Renal cortical epithelial cell (primary cell): ENCODE results near the gene S100A12. TPM values are rescaled to one million over a fixed set of nuclear protein-coding genes. Genes with fewer than 3 reads are reported as not detected.

Experiments used
- DNase-seq: peaks from one replicate; pipeline ENCODE4 v3.0.0-alpha.2; 2011; ENCODE audit warnings: low read depth
- total RNA-seq: library from RNA; depleted of rRNA; stranded (reverse); fragments of >200 nt; gene quantifications from 2 replicates; pipeline ENCODE4 v1.2.3, GENCODE V29; 2014

S100A12 gene
- total RNA-seq, 1 donor from 2014 or later: not detected

DNA sequence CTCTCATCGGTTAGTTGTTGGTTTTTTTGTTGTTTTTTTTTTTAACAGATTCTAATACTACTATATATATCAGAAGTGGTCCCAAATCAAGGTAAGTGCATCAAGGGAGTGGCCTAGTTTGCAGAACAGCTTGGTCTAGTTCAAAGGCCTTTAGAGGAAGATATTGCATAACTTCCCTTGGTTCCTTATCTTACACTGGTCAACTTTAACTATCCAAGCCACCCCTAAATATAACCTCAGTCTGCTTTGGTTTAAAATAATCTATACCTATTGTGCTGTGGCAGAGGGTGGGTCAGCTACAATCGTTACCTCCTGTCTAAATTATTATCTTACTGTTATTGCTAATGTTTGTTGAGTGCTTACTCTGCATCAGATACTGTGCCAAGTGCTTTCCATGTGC lies 6.9 kb downstream of the S100A12 start:
- no peak for DNase-seq

DNA sequence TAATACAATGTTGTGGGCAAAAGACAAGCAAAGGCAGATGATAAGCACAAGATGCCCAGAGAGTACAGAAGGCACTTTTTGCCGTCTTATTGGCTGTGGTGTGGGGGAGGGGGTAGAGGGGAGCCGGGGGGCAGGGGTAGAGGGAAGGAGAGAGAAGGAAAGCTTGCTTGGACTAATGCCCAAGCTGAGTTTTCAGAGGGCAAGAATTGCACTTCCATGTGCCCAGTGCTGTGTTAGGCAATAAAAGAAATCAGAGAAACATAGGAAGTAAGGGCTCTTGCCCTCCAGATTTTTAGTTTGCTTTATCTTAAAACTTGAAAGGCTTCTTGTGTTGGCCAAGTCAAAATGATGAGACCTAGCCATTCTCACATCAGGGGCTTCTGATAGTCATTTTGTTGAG lies 8.3 kb downstream of the S100A12 start:
- DNase-seq: no peak

DNA sequence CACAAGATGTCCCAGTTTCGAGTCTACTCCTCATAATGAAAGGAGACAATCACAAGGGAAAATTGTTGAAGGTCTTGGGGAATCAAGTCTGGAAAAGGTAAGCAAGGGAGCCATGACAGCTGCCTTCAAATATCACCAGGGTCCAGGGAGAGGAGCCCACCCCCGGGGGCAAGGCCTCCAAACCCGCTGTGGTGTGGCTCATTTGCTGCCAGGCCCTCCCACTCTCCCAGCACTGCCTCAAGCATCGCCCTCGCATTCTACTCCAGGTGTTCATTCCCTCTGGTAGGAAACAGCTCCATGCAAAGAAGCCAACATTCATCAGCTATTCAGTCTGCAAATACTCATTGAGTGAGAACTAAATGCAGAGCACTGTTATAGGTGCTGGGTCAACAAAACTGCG lies 9.2 kb downstream of the S100A12 start:
- DNase-seq: no peak

DNA sequence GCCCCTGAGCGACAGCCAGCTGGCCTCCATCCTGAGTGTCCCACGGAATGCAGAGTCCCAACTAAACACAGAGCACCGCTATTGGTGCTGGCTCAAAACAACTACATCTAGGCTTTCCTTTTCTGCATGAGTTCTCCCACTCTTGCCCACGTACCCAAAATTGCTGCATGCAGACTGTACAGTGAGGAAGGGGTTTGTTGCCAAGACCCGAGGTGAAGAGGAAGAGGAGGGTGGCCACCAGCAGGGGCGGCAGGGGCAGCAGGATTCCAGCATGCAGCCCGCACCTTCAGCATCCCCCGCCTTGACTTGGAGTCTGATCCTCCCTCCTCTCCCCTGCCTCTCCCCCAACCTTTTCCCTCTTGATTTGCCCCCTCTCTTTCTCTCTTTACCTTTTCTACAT lies 9.7 kb downstream of the S100A12 start:
- no peak for DNase-seq

DNA sequence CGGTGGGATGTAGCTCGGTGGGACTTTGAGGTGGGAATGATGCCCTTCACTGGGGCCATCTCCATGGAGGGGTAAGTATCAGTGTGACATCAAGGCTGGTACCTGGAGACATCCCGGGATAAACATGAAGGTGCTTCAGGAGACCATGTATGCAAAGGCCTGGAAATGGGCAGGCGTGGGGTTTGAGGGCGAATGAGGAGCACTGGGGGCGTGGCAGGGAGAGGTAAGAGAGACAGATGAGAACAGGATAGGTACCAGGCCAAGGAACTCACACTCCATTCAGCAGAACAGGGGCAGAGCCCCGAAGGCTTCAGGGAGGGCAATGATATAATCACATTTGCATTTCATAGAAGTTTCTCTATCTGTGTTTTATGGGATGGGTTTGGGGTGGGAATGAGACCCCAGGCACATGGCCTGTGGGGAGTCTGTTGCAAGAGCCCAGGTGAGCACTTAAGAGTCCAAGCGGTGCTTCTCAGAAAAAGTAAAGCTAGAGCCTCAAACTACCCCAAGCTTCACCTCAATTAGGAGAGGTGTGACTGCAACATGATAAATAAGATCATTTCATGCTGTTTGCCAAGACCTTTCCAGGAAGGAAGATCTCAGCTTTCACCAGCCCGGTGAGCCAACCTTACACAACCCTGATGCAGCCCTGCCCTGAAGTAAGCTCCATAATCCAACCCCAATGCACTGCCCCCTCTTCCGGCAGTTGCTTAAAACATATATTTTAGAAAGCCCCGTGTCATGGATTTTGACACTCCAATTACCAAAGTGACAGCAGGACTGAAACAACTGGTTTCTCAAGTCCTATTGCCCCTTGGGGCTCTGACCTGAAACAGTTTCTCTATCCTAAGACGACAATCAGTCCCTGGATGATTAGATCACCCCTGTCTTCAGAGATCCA lies 10.4 kb downstream of the S100A12 start:
- DNase-seq: no peak

DNA sequence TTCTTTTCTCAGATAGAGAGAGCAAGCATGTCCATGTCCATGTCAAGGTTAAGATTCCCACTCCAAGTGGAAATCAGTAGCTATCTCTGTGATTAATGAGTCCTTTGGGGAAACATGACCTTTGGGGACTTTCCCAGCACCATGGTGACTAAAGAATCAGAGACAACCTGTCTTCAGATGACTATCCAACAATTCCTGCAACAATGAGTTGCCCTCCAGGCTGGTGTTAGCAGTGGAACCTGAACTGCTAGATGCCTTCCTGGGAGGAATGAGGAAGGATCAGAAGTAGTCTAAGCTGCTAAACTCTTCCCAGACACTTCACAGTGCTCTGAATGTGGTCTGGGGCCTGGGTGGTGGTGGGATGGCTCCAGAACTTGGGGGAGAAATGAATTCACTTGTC lies 11.3 kb downstream of the S100A12 start:
- DNase-seq: peak; percentile 15

DNA sequence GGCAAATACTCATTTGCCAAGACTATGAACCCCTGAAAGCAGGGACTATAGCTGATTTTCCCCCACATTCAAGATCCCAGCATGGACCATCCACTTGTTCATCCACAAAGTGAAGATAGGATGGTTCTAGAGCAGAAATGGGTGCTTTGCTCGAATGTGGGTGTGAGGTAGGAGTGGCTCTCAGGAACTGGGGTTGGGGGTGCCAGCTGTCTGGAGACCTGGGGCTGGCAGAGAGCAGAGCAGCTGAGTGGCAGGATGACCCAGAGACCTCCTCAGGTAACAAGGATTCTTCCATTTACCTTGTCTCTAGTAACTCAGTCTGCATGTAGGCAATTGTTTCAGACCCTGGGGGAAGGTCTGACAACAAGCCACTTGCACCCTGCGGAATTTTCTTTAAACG lies 11.8 kb downstream of the S100A12 start:
- DNase-seq: no peak

DNA sequence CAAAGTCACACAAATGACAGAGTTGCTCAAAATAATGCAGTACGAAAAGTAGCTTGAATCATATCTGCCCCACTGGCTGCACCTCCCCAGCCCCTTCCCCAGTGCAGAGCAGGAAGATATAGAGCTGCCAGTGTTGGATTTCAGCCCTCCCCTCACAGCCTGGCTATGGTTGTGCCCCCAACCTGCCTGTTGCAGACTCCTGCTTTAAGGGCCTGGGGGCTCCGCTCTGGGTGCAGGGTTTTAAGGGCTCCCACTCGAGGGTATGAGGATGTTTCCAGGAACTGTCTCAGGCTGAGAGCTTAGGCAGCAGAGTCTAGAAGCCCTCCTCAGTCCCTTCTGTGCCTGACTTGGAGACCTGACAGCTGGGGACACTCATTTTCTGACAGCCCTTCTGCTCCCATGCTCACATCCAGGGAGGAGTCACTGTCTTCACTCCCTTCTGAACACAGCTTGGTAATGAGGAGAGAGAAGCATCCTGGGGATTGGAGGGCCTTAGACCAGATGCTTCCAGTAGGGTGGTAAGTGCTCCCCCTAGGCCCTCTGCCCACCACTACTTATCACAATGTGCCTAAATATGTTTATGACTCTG lies 13.1 kb downstream of the S100A12 start:
- no peak for DNase-seq

DNA sequence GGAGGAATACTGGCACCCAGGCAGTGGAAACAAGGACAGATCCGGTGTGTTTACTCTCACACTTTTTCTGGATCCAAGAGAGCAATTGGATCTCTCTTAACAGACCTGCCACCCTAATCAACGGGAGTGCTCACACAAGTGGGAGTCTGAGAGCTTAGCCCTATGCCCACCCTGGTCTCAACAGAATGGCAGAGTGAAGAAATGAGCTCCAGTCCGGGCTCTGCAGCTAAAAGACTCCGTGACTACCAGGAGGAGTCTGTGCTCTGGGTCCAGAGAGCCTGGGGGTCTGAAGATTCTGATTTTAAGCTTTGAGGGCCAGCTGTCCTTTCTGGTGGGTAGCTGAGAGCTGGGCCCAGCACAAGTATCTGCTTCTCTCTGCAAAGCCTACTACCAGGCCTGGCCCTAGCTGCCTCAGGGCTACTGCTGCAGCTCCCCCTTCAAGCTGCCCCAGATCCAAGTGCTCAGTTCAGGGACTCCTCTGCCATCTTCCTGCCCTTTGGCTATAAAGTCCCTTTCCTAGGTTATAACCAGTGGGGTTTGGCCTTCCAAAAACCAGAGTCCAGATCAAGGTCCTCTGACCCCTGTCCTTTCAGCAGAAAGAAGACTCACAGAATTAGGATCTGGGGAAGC lies 13.8 kb downstream of the S100A12 start:
- no peak for DNase-seq

DNA sequence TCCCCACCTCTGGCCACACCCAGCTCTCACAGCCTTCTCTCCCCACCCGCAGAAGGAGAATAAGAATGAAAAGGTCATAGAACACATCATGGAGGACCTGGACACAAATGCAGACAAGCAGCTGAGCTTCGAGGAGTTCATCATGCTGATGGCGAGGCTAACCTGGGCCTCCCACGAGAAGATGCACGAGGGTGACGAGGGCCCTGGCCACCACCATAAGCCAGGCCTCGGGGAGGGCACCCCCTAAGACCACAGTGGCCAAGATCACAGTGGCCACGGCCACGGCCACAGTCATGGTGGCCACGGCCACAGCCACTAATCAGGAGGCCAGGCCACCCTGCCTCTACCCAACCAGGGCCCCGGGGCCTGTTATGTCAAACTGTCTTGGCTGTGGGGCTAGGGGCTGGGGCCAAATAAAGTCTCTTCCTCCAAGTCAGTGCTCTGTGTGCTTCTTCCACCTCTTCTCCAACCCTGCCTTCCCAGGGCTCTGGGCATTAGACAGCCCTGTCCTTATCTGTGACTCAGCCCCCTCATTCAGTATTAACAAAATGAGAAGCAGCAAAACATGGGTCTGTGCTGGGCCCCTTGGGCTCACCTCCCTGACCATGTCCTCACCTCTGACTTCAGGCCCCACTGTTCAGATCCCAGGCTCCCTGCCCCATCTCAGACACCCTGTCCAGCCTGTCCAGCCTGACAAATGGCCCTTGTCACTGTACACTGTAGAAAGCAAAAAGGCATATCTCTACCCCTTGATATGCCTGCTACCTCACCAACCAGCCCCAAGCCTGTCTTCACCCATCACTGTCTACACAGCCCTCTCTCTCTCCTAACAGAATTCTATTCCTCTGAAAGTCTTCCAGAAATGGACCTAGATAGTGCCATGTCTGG lies 14.6 kb downstream of the S100A12 start:
- no peak for DNase-seq

DNA sequence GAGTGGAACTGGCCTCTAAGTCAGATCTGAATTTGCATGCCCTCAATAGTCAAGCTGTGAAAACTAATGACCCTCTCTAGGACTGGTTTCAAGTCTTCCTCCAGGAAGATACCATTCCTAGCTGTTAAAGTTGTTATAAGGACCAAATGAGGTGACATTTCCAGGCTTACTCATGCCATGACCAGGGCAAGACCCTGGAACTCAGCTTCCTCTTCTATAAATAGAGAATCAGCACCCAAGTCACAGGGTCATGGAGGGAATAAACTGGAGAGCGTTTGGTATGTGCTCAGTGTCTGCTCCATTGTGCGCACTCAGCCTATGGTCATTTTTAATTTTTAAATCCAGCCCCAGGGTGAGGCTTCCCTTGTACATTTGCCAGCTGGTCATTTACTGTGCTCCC lies 15.2 kb downstream of the S100A12 start:
- no peak for DNase-seq

DNA sequence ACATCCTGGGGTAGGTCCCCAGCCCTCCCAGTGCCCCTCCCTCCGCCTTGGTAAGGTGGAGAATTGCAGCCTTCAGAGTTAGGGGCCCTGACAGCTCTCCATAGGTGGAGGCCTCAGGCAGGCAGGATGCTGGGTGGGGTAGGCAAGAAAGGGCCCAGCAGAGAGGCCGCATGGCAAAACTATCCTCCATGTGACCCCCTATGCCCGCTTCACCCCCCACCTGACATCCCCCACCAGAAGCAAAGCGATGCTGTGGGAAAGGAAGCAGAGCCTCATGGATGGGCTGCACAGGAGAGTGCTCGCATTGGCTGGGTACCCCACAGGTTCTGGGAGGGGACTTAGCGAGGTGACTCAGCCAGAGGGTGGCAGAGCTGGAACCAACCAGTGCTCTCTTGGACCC lies 16.2 kb downstream of the S100A12 start:
- no peak for DNase-seq

DNA sequence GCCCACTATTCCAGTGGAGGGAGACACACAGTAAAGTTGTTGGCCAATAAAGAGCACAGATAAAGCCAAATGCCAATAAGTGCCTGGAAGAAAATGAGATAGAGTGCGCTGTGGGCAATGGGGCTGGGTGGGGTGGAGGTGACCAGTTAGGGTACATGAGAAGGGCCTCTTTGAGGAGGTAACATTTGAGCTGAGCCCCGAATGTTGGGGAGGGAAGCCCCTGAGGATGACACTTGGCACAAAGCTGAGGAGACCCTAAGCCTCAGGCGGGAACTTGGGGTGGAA lies 16.8 kb downstream of the S100A12 start:
- DNase-seq: no peak

DNA sequence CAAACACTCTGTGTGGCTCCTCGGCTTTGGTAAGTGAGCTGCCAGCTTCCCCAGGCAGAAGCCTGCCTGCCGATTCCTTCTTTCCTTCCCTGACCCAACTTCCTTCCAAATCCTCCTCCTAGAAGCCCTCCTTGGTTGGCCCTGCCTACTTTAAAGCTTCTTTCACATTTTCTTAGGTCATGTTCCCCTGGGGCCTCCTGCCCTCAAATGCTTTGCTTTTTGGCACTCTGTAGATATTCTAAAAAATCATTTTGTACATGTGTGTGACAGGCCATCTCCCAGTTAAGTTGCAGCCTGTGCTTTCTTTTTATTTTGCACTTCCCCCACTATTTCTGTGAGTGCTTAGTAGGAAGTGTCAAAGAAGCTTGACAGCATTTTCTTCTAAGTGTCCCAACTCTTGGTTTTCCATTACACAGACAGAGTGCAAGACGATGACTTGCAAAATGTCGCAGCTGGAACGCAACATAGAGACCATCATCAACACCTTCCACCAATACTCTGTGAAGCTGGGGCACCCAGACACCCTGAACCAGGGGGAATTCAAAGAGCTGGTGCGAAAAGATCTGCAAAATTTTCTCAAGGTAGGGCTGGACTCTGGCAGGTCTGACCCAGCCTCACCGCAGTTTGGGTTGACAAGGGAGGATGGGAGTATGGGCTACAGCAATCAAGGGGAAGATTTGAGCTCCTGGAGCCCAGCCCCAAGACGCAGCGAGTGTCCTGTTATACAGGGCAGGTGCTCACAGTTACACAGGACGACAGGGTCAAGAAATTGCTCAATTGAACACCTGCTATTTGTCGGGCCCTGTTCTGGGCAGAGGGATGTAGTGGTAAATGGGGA lies 17.3 kb downstream of the S100A12 start, which contains the start of gene S100A9:
S100A9 (plus strand) TSS at position 2 of the 838 bp plus-strand sequence; CDS start at position 432, 430 bp downstream.
- no peak for DNase-seq

DNA sequence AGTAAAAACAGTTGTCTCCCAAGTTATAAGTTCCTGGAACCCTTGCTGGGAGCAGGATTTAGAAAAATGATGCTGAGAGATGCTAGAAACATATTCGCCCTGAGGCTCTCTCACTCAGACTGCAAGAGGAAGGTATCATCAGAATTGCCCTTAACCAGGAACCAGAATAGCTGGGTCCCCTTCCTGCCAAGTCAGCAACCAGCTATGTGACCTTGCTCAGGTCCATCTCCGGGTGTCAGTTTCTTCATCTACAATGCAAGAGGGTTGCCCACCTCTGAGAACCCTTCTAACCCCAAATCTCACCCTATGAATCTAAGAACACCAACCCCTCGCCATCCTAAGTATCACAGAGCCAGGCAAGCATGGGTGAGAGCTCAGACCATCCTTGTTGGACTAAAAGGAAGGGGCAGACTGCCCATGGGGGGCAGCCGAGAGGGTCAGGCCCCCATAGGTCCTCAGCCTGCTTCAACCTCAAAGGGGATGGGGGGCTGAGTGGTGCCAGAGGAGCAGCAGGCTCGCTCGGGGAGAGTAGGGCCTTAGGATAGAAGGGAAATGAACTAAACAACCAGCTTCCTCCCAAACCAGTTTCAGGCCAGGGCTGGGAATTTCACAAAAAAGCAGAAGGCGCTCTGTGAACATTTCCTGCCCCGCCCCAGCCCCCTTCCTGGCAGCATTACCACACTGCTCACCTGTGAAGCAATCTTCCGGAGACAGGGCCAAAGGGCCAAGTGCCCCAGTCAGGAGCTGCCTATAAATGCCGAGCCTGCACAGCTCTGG lies 18.2 kb downstream of the S100A12 start:
- DNase-seq: no peak

DNA sequence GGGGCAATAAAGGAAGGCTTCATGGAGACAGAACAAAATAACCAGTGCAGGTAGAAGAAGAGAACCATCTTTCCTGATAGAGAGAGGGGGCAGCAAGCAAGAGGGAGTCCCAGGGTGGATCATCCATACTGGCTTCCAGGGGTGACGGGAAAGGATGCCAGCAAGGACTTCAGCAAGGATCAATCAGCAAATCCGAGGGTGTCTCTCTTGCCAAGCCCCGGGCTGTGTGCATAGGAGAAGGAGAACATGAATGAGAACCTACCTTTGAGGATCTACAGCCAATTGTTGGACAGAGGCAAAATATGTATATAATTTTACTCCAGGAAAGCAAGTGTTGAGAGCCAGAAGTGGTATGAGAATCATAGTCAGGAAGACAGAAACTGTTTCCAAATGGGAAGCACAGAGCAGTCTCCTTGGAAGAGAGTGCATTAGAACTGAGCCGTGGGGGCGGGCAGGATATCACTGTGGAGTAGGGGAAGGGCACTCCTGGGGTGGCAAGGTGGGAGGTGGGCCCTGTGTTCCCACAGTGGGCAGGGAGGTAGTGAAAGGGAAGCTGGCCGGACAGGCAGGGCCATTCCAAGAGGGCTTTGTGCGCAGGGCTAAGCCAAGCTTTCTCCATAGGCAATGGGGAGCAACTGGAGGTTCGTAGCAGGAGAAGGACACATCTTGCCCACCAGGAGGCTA lies 18.9 kb downstream of the S100A12 start:
- DNase-seq: no peak

DNA sequence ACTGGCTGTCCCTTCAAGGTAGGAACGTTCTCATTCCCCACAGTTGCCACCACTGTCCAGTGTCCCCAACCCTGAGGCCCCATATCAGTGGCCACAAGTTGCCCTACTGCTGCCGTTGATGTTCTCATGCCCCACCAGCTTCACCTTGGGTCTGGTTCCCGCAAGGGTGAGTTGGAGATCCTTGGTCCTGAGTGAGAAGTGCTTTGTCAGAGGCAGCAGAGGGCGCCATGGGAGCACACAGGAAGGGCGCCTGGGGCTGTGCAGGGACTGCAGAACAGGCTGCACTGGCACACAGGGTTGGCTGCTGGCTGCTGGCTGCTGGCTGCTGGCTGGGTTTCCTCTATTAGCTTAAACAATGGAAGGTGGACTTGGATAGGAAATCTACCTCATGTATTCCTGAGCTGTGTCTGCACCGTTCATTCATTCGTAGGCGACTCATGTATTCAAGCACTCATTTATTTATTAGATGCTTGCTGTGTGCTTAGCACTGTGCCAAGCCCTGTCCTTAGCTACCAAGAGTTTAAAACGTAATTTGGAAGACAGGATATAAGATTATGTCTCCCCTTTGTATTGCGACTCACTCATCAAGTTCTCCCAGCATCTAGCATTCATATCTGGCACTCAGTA lies 19.9 kb downstream of the S100A12 start:
- DNase-seq: peak; percentile 32

DNA sequence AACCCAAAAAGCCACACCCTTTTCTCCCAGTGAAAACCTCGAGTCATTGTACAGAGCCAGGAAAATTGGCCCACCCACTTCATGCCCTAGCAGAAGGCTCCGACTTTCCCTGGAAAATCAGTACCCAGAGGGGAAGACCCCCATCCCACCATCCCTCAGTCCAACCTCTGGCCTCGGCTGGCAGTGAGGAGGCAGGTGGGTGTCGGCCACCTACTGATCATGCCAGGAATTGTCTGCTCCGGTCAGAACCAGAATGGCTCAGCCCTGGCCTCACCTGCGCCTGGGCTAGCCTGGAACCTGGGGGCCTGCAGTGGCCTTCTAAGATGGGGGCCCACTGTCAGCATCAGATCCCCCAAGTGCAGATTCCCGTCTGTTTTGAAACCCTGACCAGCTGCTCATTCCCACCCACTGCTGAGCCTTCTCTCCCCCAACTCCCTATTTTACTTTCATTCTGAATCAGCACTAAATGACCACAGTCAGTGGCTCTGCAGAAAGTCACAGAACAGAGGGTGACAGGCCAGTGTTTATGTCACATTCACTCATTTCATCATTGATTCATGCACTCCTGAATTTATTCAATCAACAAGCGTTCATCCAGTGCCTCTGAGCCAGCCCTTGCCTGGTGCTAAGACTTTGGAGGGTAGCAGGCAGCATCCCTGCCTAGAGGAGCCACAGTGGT lies 20.8 kb downstream of the S100A12 start:
- no peak for DNase-seq
